Tibial artery (tissue), 4 donors: ENCODE results near the gene CEP68.

ENCODE experiments used
- DNase-seq, 2 donors: peaks; one replicate each; pipeline ENCODE4 v3.0.0-alpha.2; 2019
- H3K27ac ChIP-seq, 2 donors: fragments of 200-600 bp; sonication (generic) in 1 of 2; 1 replicate in 1 of 2; 2 replicates in 1 of 2; pipeline ENCODE4 v1.5.1; 2018 to 2019; ENCODE audit warnings: mild to moderate bottlenecking in 1 of 2
- H3K27me3 ChIP-seq, 2 donors: fragments of 200-600 bp; sonication (generic) in 1 of 2; one replicate each; pipeline versions ENCODE4 v1.5.1 to v1.6.0; 2016 to 2019
- H3K36me3 ChIP-seq, 3 donors: fragments of 200-600 bp; sonication (generic) in 2 of 3; one replicate each; pipeline ENCODE4 v1.5.1; 2016 to 2019; ENCODE audit warnings: mild to moderate bottlenecking in 2 of 3
- H3K4me1 ChIP-seq, 4 donors: fragments of 200-600 bp; sonication (generic) in 2 of 4; 1 replicate in 3 of 4; 2 replicates in 1 of 4; pipeline ENCODE4 v1.5.1; 2016 to 2019
- H3K4me3 ChIP-seq, 2 donors: fragments of 200-600 bp; sonication (generic) in 1 of 2; 1 replicate in 1 of 2; 2 replicates in 1 of 2; pipeline ENCODE4 v1.5.1; 2018 to 2019; ENCODE audit warnings: mild to moderate bottlenecking in 2 of 2
- H3K9me3 ChIP-seq, 3 donors: fragments of 200-600 bp; sonication (generic) in 1 of 3; one replicate each; pipeline ENCODE4 v1.5.1; 2016 to 2019
- CTCF ChIP-seq, 2 experiments: fragments of 200-600 bp in 1 of 2; fragments of 450-650 bp in 1 of 2; IDR thresholded peaks; one replicate each; pipeline ENCODE4 v1.5.1; 2017 to 2019; ENCODE audit warnings: antibody characterized with exemption in 2 of 2, mild to moderate bottlenecking in 1 of 2, moderate library complexity in 1 of 2
- intact Hi-C: fragments of 100-400 bp; cut with DNase I; formaldehyde crosslinking; loops from one replicate; pipeline ENCODE4 v1.15.0; 2023; ENCODE audit warnings: low total_unique reads

Gene CEP68

GRCh38 chr2:65040400-65041261 lies 15.6 kb upstream of the CEP68 start:
- no peaks in the 10 kb centered on the region for H3K9me3 ChIP-seq
- DNase-seq, result peak; percentile 91 to 92
- peaks cover 0 to 7% (median 4%) of the 10 kb centered on the region in 4 donors for H3K4me1 ChIP-seq
- intact Hi-C loops, result loop anchor here (2.0 kb wide), 1 partner anchor 128 kb away; no protein-coding TSS in a partner anchor
- TF ChIP-seq CTCF (IDR thresholded peaks at IDR 0.05), result peak; percentile 94 to 96
- H3K27me3 ChIP-seq, result no peaks in the 10 kb centered on the region
- peak overlapping the region; percentile 9 to 24 for H3K4me3 ChIP-seq
- H3K27ac ChIP-seq, result no peak overlapping the region
- no peaks in the 10 kb centered on the region for H3K36me3 ChIP-seq

GRCh38 chr2:65043001-65043400 lies 13.2 kb upstream of the CEP68 start:
- Histone ChIP-seq H3K27ac (no peak overlapping the region), H3K36me3 (no peaks in the 10 kb centered on the region), H3K9me3 (no peaks in the 10 kb centered on the region), H3K4me1 (peaks cover 0 to 7% (median 4%) of the 10 kb centered on the region in 4 donors), H3K27me3 (no peaks in the 10 kb centered on the region), H3K4me3 (no peak overlapping the region)
- no peak for TF ChIP-seq CTCF (IDR thresholded peaks at IDR 0.05)
- intact Hi-C loops, result no loop called here
- no peak for DNase-seq

GRCh38 chr2:65044097-65044735 lies 12.0 kb upstream of the CEP68 start:
- no peak for DNase-seq
- Histone ChIP-seq H3K36me3 (no peaks in the 10 kb centered on the region), H3K4me1 (peaks cover 0 to 7% (median 4%) of the 10 kb centered on the region in 4 donors), H3K27ac (no peak overlapping the region), H3K4me3 (no peak overlapping the region), H3K27me3 (no peaks in the 10 kb centered on the region), H3K9me3 (no peaks in the 10 kb centered on the region)
- TF ChIP-seq CTCF (IDR thresholded peaks at IDR 0.05), result no peak
- intact Hi-C loops, result no loop called here

- Histone ChIP-seq H3K4me3 (no peak overlapping the region), H3K9me3 (no peaks in the 10 kb centered on the region), H3K27me3 (no peaks in the 10 kb centered on the region), H3K4me1 (peaks cover 0 to under 1% (median 0%) of the 10 kb centered on the region in 4 donors), H3K27ac (no peak overlapping the region), H3K36me3 (no peaks in the 10 kb centered on the region)
- no peak for DNase-seq
- intact Hi-C loops, result no loop called here
- no peak for TF ChIP-seq CTCF (IDR thresholded peaks at IDR 0.05)
Measured at GRCh38 chr2:65045651-65046050, 10.6 kb upstream of the CEP68 start.

GRCh38 chr2:65046633-65047407 lies 9.4 kb upstream of the CEP68 start:
- H3K36me3 ChIP-seq, result no peaks in the 10 kb centered on the region
- intact Hi-C loops, result no loop called here
- no peaks in the 10 kb centered on the region for H3K4me1 ChIP-seq
- no peak overlapping the region for H3K27ac ChIP-seq
- H3K9me3 ChIP-seq, result no peaks in the 10 kb centered on the region
- no peak for DNase-seq
- no peaks in the 10 kb centered on the region for H3K27me3 ChIP-seq
- H3K4me3 ChIP-seq, result no peak overlapping the region
- no peak for TF ChIP-seq CTCF (IDR thresholded peaks at IDR 0.05)
